GM12873 (cell line): Measurements from ENCODE around the gene IGF2R.

Experiments used
- TF ChIP-seq, protein P1 (sequence below): IDR thresholded peaks from 2 replicates; pipeline ENCODE4 v1.5.1; 2012; ENCODE audit warnings: low read depth, mild to moderate bottlenecking, moderate library complexity, low read length, control low read depth; ENCODE audit not compliant: insufficient read depth; ENCODE audit errors: missing control alignments

Gene IGF2R

DNA sequence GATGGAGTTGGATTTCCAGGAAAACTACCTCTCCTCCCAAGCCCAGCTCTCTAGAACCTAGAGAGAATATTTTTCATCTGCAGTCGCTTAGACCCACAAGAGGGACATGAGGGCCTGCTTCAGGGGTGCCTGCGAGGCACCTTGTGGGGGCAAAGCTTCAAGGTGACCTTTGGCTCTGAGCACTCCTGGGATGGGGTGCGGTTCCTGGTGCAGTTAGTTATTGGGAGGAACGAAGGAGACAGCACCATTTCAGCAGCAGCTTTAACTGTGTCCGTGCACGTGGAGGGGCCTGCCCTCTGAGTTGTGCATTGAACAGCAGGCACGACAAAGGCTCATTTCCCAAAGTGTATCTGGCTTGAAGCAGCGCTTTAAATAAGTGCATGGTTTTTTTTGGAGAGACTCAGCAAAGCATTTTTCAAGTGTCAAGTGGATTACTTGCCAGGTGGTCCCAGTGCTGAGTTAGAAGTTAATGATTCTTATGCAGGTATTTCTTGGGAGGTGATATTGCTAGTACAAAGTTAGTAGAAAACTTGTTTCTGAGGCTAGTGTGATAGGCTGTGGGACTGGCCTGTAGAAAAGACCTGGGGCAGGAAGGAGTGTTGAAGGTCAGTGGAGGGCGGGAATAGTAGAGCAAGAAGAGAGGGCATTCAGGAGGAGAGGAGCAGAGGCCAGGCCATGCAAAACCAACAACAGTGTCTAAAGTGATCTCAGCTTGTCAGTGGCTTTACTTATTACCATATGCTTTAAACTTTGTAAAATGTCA is 3.8 kb downstream of the IGF2R start:
- TF ChIP-seq, protein P1, sequence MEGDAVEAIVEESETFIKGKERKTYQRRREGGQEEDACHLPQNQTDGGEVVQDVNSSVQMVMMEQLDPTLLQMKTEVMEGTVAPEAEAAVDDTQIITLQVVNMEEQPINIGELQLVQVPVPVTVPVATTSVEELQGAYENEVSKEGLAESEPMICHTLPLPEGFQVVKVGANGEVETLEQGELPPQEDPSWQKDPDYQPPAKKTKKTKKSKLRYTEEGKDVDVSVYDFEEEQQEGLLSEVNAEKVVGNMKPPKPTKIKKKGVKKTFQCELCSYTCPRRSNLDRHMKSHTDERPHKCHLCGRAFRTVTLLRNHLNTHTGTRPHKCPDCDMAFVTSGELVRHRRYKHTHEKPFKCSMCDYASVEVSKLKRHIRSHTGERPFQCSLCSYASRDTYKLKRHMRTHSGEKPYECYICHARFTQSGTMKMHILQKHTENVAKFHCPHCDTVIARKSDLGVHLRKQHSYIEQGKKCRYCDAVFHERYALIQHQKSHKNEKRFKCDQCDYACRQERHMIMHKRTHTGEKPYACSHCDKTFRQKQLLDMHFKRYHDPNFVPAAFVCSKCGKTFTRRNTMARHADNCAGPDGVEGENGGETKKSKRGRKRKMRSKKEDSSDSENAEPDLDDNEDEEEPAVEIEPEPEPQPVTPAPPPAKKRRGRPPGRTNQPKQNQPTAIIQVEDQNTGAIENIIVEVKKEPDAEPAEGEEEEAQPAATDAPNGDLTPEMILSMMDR: no peak

DNA sequence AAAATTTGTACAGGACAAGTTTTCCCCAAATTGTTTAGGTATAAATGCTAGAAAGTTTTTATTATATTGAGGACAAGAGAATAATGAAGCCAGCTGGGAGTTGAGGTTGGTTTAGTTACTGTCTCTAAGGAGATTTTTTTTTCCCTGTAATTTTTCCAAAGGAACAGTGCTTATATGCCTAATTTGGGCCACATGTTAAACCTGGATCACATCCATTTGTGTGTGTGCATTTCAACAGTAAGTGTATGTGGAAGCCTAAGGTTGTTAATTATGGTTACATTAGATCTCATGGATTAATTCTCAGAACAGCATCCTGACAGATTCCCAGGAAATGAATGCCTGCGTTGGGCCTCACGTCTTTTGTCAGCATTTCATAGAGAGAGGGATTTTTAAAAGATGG is 4.5 kb downstream of the IGF2R start:
- TF ChIP-seq, protein P1: no peak

DNA sequence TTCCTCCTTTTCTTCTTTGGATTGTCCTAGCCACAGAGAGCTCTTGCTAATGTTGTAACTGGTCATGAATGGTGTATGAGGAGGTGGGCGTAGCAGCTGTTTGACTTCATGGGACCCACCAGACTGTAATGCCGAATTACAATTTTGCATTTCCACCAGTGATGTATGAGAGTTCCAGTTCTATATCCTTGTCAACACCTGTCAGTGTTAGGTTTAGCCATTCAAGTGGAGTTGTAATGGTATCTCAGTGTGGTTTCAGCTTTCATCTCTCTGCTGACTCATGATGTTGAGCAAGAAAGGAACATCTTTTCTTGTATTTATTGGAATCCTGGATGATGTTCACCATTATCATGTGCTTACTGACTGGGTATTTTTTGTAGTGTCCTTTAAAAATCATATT is 5.1 kb downstream of the IGF2R start:
- TF ChIP-seq, protein P1: no peak

DNA sequence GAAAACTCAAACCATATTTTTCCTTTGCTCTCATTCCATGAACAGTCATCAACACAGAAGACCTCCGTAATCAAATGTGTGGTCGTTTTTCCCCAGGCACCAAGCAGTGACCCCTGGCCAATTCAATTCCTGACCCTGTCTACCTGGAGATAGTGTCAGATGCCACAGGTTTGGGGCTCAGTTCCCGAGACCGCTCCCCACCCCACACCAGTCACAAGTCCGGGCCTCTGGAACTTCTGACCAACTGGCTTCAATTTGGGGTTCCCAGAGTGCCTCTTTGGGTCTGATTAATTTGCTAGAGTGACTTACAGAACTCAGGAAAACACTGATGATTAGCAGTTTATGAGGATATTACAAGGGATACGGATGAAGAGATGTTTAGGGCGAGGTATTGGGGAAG is 6.0 kb downstream of the IGF2R start:
- TF ChIP-seq, protein P1: no peak

DNA sequence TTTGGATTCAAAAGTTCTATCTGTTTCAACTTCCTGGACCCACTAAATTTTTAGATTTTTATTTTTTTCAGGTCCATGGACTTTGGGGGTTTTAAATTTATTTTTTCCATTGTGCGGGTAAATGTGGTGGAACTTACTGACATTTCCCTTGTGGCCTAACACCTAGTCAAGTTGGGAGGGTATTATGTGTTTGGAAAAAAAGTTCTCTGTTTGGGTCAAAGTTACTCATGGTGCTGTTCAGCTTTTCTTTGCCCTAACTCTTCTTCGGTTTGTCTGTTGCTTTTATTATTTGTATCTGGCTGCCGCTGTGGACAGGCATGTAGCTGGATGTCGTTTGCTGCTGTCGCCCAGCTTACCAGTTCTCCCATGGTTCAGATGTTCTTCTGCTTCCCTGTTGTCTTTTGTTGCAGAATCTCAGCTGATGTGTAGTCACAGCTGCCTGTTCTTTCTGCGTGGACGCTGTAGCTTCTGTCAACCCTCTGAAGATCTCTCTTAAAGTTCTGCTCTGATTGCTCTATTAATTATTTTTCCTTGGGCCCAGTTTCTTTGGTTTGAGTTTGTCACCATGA is 7.9 kb downstream of the IGF2R start:
- TF ChIP-seq, protein P1: no peak

DNA sequence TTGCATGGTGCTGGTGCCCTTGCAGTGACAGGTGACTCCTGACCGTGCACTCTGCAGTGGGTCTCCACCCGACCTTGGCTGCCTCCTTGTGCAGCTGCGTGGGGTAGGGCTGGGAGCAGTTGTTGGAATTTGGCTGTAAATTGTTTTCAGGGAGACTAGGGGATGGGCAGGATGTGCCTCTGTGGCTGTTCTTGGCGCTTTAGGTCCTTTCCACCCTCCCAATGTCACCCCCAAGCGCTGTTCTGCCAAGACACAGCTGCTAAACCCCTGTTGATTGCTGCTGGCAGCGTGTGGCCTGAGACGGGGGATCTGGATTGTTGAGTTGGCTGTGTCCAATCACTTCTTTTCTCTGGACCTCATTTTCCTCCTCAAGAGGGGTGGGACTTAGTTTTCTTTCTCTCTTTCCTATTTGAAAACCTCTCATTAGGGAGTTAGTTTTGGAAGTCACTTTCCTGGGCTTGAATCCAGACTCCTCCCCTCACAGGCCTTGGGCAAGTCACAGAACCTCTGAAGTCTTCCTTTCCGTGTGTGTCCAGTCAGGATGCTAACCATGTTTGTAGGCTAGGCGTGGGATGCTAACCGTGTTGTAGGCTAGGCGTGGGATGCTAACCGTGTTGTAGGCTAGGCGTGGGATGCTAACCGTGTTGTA is 8.5 kb downstream of the IGF2R start:
- TF ChIP-seq, protein P1: no peak

DNA sequence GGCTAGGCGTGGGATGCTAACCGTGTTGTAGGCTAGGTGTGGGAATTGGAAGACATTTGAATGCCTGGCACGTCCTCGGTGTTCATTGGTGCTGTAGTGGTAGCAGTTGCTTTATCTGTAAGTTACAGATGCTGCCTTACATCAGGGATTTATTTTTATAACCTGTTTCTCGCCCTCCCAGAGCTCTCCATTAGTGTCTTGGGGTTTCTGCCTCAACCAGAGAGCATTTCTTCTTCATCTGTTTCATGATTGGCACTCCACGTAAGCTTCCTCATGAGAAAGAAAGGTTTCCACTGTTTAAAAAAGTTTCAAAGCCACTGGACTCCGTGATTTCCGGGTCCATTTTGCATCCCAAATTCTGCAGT is 9.0 kb downstream of the IGF2R start:
- TF ChIP-seq, protein P1: no peak
